HepG2 (cell line): Measurements from ENCODE around the gene NPHS1. TPM values are rescaled to one million over a fixed set of nuclear protein-coding genes. Genes with fewer than 3 reads are reported as not detected.
A peak's percentile ranks its signal among the peaks of the same experiment; 100 is the strongest.

Experiments used
- ATAC-seq: fragments of 200-7000 bp; cut with Tn5 transposase; 3 replicates; pipeline ENCODE4 v1.9.1; 2020; ENCODE audit warnings: mild to moderate bottlenecking, moderate library complexity
- BruUV-seq: library from RNA; stranded (reverse); fragments of 400-500 nt; replicated peaks from 2 replicates; lab custom pipeline; 2021; lab: Mats Ljungman, UMichigan
- CTCF ChIA-PET: fragments of 300-600 bp; formaldehyde crosslinking; extraction: SDS; loops from one replicate; lab custom pipeline; 2021; ENCODE audit warnings: low total read pairs, inconsistent platforms, low intra/inter-chr PET ratio; lab: Yijun Ruan, JAX
- POLR2A ChIA-PET: fragments of 350-600 bp; sonication (Branson Sonifier 250); formaldehyde crosslinking; loops from one replicate; lab custom pipeline; 2020; ENCODE audit warnings: antibody characterized with exemption, inconsistent platforms; lab: Yijun Ruan, JAX
- DNase-seq: peaks from one replicate; pipeline ENCODE4 v3.0.0-alpha.2; 2015; ENCODE audit warnings: low spot score
- FAIRE-seq: peaks from 3 replicates; lab custom pipeline; 2011; peaks lifted over from hg19 to GRCh38; lab: Jason Lieb, UNC
- H2AFZ ChIP-seq: one replicate; pipeline ENCODE4 v1.6.1; 2011; ENCODE audit warnings: low read length, inconsistent platforms
- H3K27ac ChIP-seq: fragments of 300-600 bp; 3 replicates; pipeline ENCODE4 v1.8.0; 2011; ENCODE audit warnings: mixed run types, mild to moderate bottlenecking, mixed read lengths, low read length, inconsistent platforms; ENCODE audit not compliant: insufficient read depth; ENCODE audit errors: extremely low read length
- H3K27me3 ChIP-seq, 2 experiments: fragments of 200-600 bp in 1 of 2; 2 replicates in 1 of 2; 3 replicates in 1 of 2; pipeline versions ENCODE4 v1.6.0 to v1.8.0; 2011; ENCODE audit warnings: low read length in 2 of 2, mild to moderate bottlenecking in 2 of 2, moderate library complexity in 2 of 2, inconsistent platforms in 1 of 2; ENCODE audit not compliant: insufficient read depth in 2 of 2, control insufficient read depth in 1 of 2
- H3K36me3 ChIP-seq, 2 experiments: fragments of 200-600 bp in 1 of 2; replicated peaks in 1 of 2; 2 replicates in 1 of 2; 3 replicates in 1 of 2; pipeline versions ENCODE4 v1.5.1 to v1.8.0; 2011; ENCODE audit warnings: low read length in 2 of 2, inconsistent platforms in 1 of 2; ENCODE audit not compliant: insufficient read depth in 2 of 2, control insufficient read depth in 1 of 2
- H3K4me1 ChIP-seq: 2 replicates; pipeline ENCODE4 v1.5.1; 2012; ENCODE audit warnings: low read length, inconsistent platforms; ENCODE audit not compliant: insufficient read depth
- H3K4me2 ChIP-seq: 2 replicates; pipeline ENCODE4 v1.6.0; 2011; ENCODE audit warnings: low read depth, low read length, inconsistent platforms
- H3K4me3 ChIP-seq, 3 experiments: fragments of 200-600 bp in 1 of 3; sonication (generic), shearing (Covaris generic) in 1 of 3; replicated peaks in 1 of 3; 2 replicates each; pipeline ENCODE4 v1.5.1; 2011 to 2016; ENCODE audit warnings: low read length in 3 of 3, inconsistent platforms in 2 of 3, low read depth in 2 of 3, mild to moderate bottlenecking in 2 of 3, control low read depth in 1 of 3, mixed read lengths in 1 of 3; ENCODE audit not compliant: insufficient read depth in 1 of 3
- H3K79me2 ChIP-seq: one replicate; pipeline ENCODE4 v1.6.1; 2011; ENCODE audit warnings: low read length, inconsistent platforms; ENCODE audit not compliant: insufficient read depth
- H3K9ac ChIP-seq: 2 replicates; pipeline ENCODE4 v1.6.0; 2011; ENCODE audit warnings: mild to moderate bottlenecking, low read depth, low read length, inconsistent platforms; ENCODE audit not compliant: insufficient read depth
- H3K9me3 ChIP-seq: 2 replicates; pipeline ENCODE4 v1.5.1; 2012; ENCODE audit warnings: mild to moderate bottlenecking, low read length
- H4K20me1 ChIP-seq: 2 replicates; pipeline ENCODE4 v1.6.0; 2011; ENCODE audit warnings: inconsistent platforms, mild to moderate bottlenecking, low read length, moderate library complexity; ENCODE audit not compliant: insufficient read depth
- AGO2 ChIP-seq: fragments of 200-400 bp; formaldehyde crosslinking; optimal IDR thresholded peaks from 2 replicates; pipeline ENCODE3; 2017; ENCODE audit warnings: mild to moderate bottlenecking, low read depth, low read length, moderate library complexity
- ATF7-NPFF ChIP-seq: sonication (generic); formaldehyde crosslinking; IDR thresholded peaks from 2 replicates; pipeline ENCODE4 v1.8.1; 2023; ENCODE audit warnings: mild to moderate bottlenecking, low read depth, missing genetic modification reagents, moderate library complexity
- DPF2 ChIP-seq: sonication (generic); formaldehyde crosslinking; IDR thresholded peaks from 2 replicates; pipeline ENCODE4 v1.4.0; 2020; ENCODE audit warnings: mild to moderate bottlenecking, low read depth, missing genetic modification reagents, borderline replicate concordance
- HDAC1 ChIP-seq: sonication (generic); formaldehyde crosslinking; IDR thresholded peaks from 2 replicates; pipeline ENCODE4 v1.5.1; 2020; ENCODE audit warnings: mild to moderate bottlenecking, missing genetic modification reagents
- HDAC2 ChIP-seq: sonication (generic); formaldehyde crosslinking; IDR thresholded peaks from 2 replicates; pipeline ENCODE4 v1.4.0; 2020; ENCODE audit warnings: missing genetic modification reagents
- KDM4B ChIP-seq: sonication (generic); formaldehyde crosslinking; IDR thresholded peaks from 2 replicates; pipeline ENCODE4 v1.4.0; 2020; ENCODE audit warnings: missing genetic modification reagents
- MBNL3 ChIP-seq: fragments of 250-450 bp; sonication (Bioruptor Pico); conservative IDR thresholded peaks from 2 replicates; pipeline ENCODE4 v1.8.0; 2022; ENCODE audit warnings: mild to moderate bottlenecking, inconsistent platforms
- MXI1 ChIP-seq: IDR thresholded peaks from 3 replicates; pipeline ENCODE4 v1.6.1; 2012; ENCODE audit warnings: low read depth, low read length, inconsistent platforms, borderline replicate concordance
- ZNF878 ChIP-seq: sonication (generic); formaldehyde crosslinking; IDR thresholded peaks from 2 replicates; pipeline ENCODE4 v1.8.1; 2023; ENCODE audit warnings: mild to moderate bottlenecking, missing genetic modification reagents, moderate library complexity
- WGBS: methylation state at CpG from one replicate; pipeline ENCODE4 v1.1.6; 2017; ENCODE audit warnings: low lambda C conversion rate; 5-methylcytosine and 5-hydroxymethylcytosine counted together
- in situ Hi-C: cut with HindIII; loops from 2 replicates; pipeline ENCODE4 v1.10.0; 2017; ENCODE audit warnings: low pct_unique_long_range_greater_than_20kb; ENCODE audit not compliant: extremely low pct_ligation_motif_present
- intact Hi-C: fragments of 100-400 bp; cut with micrococcal nuclease; formaldehyde crosslinking; loops from one replicate; pipeline ENCODE4 v1.10.0; 2022; ENCODE audit not compliant: unreplicated experiment
- polyA plus RNA-seq, 8 experiments: library from polyadenylated mRNA; depleted of rRNA in 3 of 8; stranded (reverse) in 7 of 8; unstranded in 1 of 8; fragments of >200 nt; fragmentation: Illumina TruSeq in 4 of 8; extraction: Trizol in 4 of 8; gene quantifications; 2 replicates each; pipeline versions ENCODE4 v1.2.1 to v1.2.3, GENCODE V29; 2011 to 2016; ENCODE audit warnings: low read depth in 4 of 8, missing spikeins in 1 of 8, mixed read lengths in 1 of 8; ENCODE audit not compliant: insufficient read depth in 1 of 8
- total RNA-seq, 5 experiments: library from RNA; depleted of rRNA; stranded (reverse); fragments of >200 nt; fragmentation: Illumina TruSeq; extraction: Trizol; gene quantifications; 2 replicates each; pipeline ENCODE4 v1.2.3, GENCODE V29; 2016; ENCODE audit warnings: low read depth in 1 of 5

Gene NPHS1
- total and polyA plus RNA-seq, 2 of the 13 experiments (the other 11 are each of a cell fraction or from before 2014, with no cell fraction given): not detected

GRCh38 chr19:35789978-35790944, 62.0 kb downstream of the NPHS1 start (continued):
- TF ChIP-seq ATF7-NPFF (no peak), MBNL3 (CRISPR knock-in tag) (no peak)

GRCh38 chr19:35789195-35789977, 62.9 kb downstream of the NPHS1 start:
- H3K4me2 ChIP-seq: no peak overlapping the region
- no peak overlapping the region for H2AFZ ChIP-seq
- H3K4me3 ChIP-seq: no peak overlapping the region
- no peaks in the 10 kb centered on the region for H4K20me1 ChIP-seq
- H3K4me1 ChIP-seq: peaks cover 44% of the 10 kb centered on the region
- ATAC-seq (peak; percentile 1; the same call in 1 of the 3 replicates), FAIRE-seq (no peak), DNase-seq (no peak)
- BruUV-seq: no TSS peak
- ChIA-PET POLR2A (interaction anchor here (0.9 to 1.5 kb wide), 3 partner anchors 23 to 151 kb away, joined by 3 to 6 read pairs (median 4); partner anchors contain the start of genes LIN37 and PRODH2), CTCF (no interaction called here)
- no peaks in the 10 kb centered on the region for H3K79me2 ChIP-seq
- peaks cover 0 to 4% of the 10 kb centered on the region in 2 experiments; a peak in 3 of 5 replicates for H3K27me3 ChIP-seq
- H3K9me3 ChIP-seq: no peaks in the 10 kb centered on the region
- in situ Hi-C loops (no loop called here), intact Hi-C loops (no loop called here)
- H3K27ac ChIP-seq: no peak overlapping the region
- no peaks in the 10 kb centered on the region for H3K36me3 ChIP-seq
- H3K9ac ChIP-seq: no peak overlapping the region
- 46% methylated on average over 2 of the region's 11 CpGs for WGBS
- TF ChIP-seq ZNF878 (no peak), MXI1 (no peak), KDM4B (no peak), HDAC2 (CRISPR knock-in tag) (no peak), DPF2 (CRISPR knock-in tag) (no peak), HDAC1 (CRISPR knock-in tag) (no peak), AGO2 (peak; percentile 31)
